PC-9 (cell line): ENCODE results near the gene ZBTB45. TPM values are rescaled to one million over a fixed set of nuclear protein-coding genes. Genes with fewer than 3 reads are reported as not detected.

Experiments
- BruUV-seq: library from RNA; stranded (reverse); fragments of 400-500 nt; replicated peaks from 2 replicates; lab custom pipeline; 2021; lab: Mats Ljungman, UMichigan
- CTCF ChIA-PET: fragments of 300-600 bp; sonication (Branson Sonifier 250); formaldehyde crosslinking; loops from one replicate; lab custom pipeline; 2022; ENCODE audit warnings: antibody characterized with exemption; lab: Charles Lee
- POLR2A ChIA-PET: fragments of 300-600 bp; sonication (Branson Sonifier 250); formaldehyde crosslinking; loops from one replicate; lab custom pipeline; 2022; ENCODE audit warnings: antibody characterized with exemption; ENCODE audit not compliant: unreplicated experiment; lab: Charles Lee
- DNase-seq, 2 experiments: peaks; one replicate each; pipeline versions ENCODE4 v3.0.0 to v3.0.0-alpha.2; 2015 to 2022; ENCODE audit warnings: mixed read lengths in 1 of 2
- H2AFZ ChIP-seq: fragments of 200-600 bp; sonication (generic); 2 replicates; pipeline ENCODE4 v1.8.1; 2017; ENCODE audit warnings: antibody characterized with exemption
- H3F3A ChIP-seq: fragments of 200-600 bp; sonication (generic); 2 replicates; pipeline ENCODE4 v1.8.1; 2017; ENCODE audit warnings: antibody characterized with exemption, mild to moderate bottlenecking, low read depth; ENCODE audit not compliant: insufficient read depth
- H3K27ac ChIP-seq: fragments of 200-600 bp; sonication (generic); 2 replicates; pipeline ENCODE4 v1.6.1; 2016; ENCODE audit warnings: mixed run types
- H3K27me3 ChIP-seq: fragments of 200-600 bp; sonication (generic); 2 replicates; pipeline ENCODE4 v1.6.1; 2016; ENCODE audit warnings: low read depth, mixed run types; ENCODE audit not compliant: insufficient read depth
- H3K36me3 ChIP-seq: fragments of 200-600 bp; sonication (generic); 2 replicates; pipeline ENCODE4 v1.6.1; 2016; ENCODE audit warnings: low read depth, mixed run types
- H3K4me1 ChIP-seq: fragments of 200-600 bp; sonication (generic); replicated peaks from 2 replicates; pipeline ENCODE4 v1.6.1; 2016; ENCODE audit warnings: mixed run types; ENCODE audit not compliant: insufficient read depth
- H3K4me2 ChIP-seq: fragments of 200-600 bp; sonication (generic); 2 replicates; pipeline ENCODE4 v1.6.1; 2017; ENCODE audit warnings: mixed run types
- H3K4me3 ChIP-seq: fragments of 200-600 bp; sonication (generic); 2 replicates; pipeline ENCODE4 v1.6.1; 2016; ENCODE audit warnings: mixed run types
- H3K79me2 ChIP-seq: fragments of 200-600 bp; sonication (generic); 2 replicates; pipeline ENCODE4 v1.6.1; 2017; ENCODE audit warnings: low read depth, mixed run types
- H3K9me2 ChIP-seq: fragments of 200-600 bp; sonication (generic); 2 replicates; pipeline ENCODE4 v1.8.1; 2017; ENCODE audit warnings: mild to moderate bottlenecking; ENCODE audit not compliant: insufficient read depth
- H3K9me3 ChIP-seq: fragments of 200-600 bp; sonication (generic); 2 replicates; pipeline ENCODE4 v1.8.1; 2016; ENCODE audit warnings: low read depth; ENCODE audit not compliant: insufficient read depth
- H4K20me1 ChIP-seq: fragments of 200-600 bp; sonication (generic); 2 replicates; pipeline ENCODE4 v1.8.1; 2017; ENCODE audit not compliant: insufficient read depth
- EZH2 ChIP-seq: fragments of 200-600 bp; sonication (generic); IDR thresholded peaks from 2 replicates; pipeline ENCODE4 v1.8.0; 2017; ENCODE audit warnings: antibody characterized with exemption, low read depth
- intact Hi-C: fragments of 100-400 bp; cut with micrococcal nuclease; formaldehyde crosslinking; loops from one replicate; pipeline ENCODE4 v1.10.0; 2022; ENCODE audit not compliant: unreplicated experiment
- total RNA-seq: library from RNA; stranded (reverse); gene quantifications from 2 replicates; pipeline ENCODE4 v1.2.3, GENCODE V29; 2021
- TF ChIP-seq, protein P1 (sequence below): fragments of 200-600 bp; sonication (generic); conservative IDR thresholded peaks from 2 replicates; pipeline ENCODE4 v1.6.1; 2017; ENCODE audit warnings: mixed run types, antibody characterized with exemption, mild to moderate bottlenecking, moderate library complexity

The ZBTB45 gene
- total RNA-seq, 1 experiment from 2014 or later: 8.1 TPM

DNA sequence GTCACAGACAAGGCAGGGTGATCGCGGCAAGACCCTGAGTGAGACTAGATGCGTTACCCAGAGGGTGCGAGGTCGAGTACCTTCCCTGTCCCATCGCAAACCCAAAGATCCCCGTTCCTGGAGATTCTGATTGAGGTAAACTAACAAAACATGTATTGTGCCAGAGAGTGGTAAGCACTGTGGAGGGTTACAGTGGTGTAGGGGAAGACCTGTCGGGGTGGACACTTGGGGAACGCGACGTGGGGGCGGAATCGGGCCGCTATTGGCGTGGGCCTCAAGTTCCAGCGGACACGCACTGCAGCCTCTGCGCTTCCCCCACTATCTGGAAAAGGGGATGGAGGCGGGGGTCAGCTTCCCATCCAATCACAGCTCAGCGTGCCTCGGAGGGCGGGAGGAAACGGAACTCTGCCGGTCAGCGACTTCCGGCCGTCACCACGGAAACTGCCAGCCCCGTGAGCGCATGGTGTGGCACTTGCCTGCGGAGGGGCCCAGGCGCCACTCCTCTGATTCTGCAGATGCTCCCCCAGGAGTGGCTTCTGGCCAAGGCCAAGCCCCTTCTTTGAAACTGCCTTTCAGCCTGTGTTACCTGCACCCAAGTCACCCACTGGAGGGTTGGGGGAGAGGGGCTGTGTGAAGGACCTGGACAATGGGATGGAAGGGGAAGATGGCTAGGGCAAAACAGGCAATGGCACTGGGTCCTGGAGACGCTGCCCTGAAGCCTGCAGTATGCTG is 39.8 kb upstream of the ZBTB45 start:
- CTCF ChIA-PET: no interaction called here
- POLR2A ChIA-PET: no interaction called here
- Histone ChIP-seq H3K4me3 (no peak overlapping the region), H3K9me2 (no peaks in the 10 kb centered on the region), H3K4me1 (no peaks in the 10 kb centered on the region), H3K4me2 (no peak overlapping the region), H3K27me3 (no peaks in the 10 kb centered on the region), H3K27ac (no peak overlapping the region), H3K9me3 (no peaks in the 10 kb centered on the region), H2AFZ (no peak overlapping the region), H3F3A (no peaks in the 10 kb centered on the region), H4K20me1 (no peaks in the 10 kb centered on the region), H3K36me3 (no peaks in the 10 kb centered on the region), H3K79me2 (peaks cover 2% of the 10 kb centered on the region; the same call in 1 of the 2 replicates)
- BruUV-seq: no TSS peak
- intact Hi-C loops: no loop called here
- no peak for TF ChIP-seq EZH2
- TF ChIP-seq, protein P1, sequence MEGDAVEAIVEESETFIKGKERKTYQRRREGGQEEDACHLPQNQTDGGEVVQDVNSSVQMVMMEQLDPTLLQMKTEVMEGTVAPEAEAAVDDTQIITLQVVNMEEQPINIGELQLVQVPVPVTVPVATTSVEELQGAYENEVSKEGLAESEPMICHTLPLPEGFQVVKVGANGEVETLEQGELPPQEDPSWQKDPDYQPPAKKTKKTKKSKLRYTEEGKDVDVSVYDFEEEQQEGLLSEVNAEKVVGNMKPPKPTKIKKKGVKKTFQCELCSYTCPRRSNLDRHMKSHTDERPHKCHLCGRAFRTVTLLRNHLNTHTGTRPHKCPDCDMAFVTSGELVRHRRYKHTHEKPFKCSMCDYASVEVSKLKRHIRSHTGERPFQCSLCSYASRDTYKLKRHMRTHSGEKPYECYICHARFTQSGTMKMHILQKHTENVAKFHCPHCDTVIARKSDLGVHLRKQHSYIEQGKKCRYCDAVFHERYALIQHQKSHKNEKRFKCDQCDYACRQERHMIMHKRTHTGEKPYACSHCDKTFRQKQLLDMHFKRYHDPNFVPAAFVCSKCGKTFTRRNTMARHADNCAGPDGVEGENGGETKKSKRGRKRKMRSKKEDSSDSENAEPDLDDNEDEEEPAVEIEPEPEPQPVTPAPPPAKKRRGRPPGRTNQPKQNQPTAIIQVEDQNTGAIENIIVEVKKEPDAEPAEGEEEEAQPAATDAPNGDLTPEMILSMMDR: no peak
- no peak for DNase-seq

DNA sequence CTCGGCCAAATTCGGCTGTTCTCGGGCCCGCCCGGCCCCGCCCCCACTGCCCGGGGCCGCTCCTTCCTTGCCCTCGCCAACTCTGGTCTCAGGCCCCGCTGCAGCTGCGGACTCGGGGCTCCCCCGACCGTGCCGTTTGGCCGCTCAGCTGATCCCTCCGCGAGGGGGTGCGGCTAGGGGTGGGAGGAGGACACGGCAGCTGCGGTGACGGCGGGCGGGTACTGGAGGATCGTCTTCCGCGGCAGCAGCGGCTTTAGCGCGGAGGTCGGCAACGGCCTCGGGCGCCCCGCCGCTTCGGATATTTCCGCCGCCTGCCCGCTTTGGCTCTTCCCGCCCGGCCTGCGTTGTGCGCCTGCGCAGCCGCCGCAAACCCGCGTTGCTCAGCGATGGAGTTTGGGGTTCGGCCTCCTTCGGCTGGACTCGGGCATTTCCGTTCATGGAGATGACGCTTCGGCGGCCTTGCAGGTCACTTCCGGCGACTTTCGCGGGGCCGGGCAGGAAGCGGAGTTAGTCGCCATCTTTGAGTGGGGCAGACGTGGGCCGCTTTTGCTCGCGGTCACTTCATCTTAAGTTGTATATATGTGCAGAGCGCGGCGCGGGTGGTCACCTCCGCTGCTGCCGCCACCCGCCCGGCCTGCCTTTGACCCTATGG is 39.1 kb upstream of the ZBTB45 start:
- H3K4me1 ChIP-seq: peaks cover 4% of the 10 kb centered on the region; the same call in 1 of the 2 replicates
- TF ChIP-seq EZH2: no peak
- TF ChIP-seq, protein P1: no peak
- no peaks in the 10 kb centered on the region for H4K20me1 ChIP-seq
- H3K4me2 ChIP-seq: no peak overlapping the region
- no TSS peak for BruUV-seq
- H3K9me3 ChIP-seq: no peaks in the 10 kb centered on the region
- intact Hi-C loops: no loop called here
- DNase-seq: no peak
- H3K79me2 ChIP-seq: peaks cover 9% of the 10 kb centered on the region
- no peak overlapping the region for H3K4me3 ChIP-seq
- H3F3A ChIP-seq: peaks cover 4% of the 10 kb centered on the region; the same call in 1 of the 2 replicates
- ChIA-PET POLR2A (no interaction called here), CTCF (no interaction called here)
- no peaks in the 10 kb centered on the region for H3K27me3 ChIP-seq
- no peaks in the 10 kb centered on the region for H3K36me3 ChIP-seq
- H3K27ac ChIP-seq: no peak overlapping the region
- no peaks in the 10 kb centered on the region for H3K9me2 ChIP-seq
- H2AFZ ChIP-seq: no peak overlapping the region

DNA sequence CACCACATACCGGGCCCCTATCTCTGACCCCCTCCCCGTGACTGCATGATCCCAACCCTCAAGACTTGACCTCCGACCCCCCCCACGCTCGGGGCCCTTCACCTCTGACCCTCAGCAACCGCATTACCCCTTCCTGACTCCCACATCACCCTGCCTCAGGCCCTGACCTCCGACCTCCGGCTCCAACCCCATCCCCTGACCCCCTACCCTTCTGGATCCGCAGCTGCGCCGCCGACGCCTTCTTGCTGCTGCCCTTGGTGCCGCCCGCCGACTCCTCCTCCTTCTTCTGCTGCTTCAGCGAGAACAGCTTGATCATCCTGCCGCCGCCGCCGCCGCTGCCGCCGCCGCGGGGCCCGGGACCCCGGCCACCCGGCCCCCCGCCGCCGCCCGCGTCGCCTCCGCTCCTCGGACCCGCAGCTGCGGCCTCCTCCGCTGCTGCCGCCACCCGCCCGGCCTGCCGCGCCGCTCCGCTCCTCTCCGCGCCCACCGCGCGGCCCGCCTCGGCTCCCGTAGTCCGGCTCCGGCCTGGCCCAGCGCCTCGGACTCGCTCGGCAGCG is 38.5 kb upstream of the ZBTB45 start, which contains the start of gene UBE2M:
Gene UBE2M, minus strand, starts transcription at position 546 of the 557 bp plus-strand sequence. Its CDS starts 230 bp downstream, at position 316.
- DNase-seq: no peak
- Histone ChIP-seq H3K4me1 (peaks cover 7% of the 10 kb centered on the region; the same call in 1 of the 2 replicates), H3F3A (peaks cover 9% of the 10 kb centered on the region; the same call in 1 of the 2 replicates), H3K27me3 (no peaks in the 10 kb centered on the region), H3K36me3 (no peaks in the 10 kb centered on the region), H3K4me2 (no peak within 1 kb of the TSS), H2AFZ (no peak within 1 kb of the TSS), H3K9me2 (no peaks in the 10 kb centered on the region), H3K4me3 (no peak within 1 kb of the TSS), H3K9me3 (no peaks in the 10 kb centered on the region), H3K27ac (no peak within 1 kb of the TSS), H4K20me1 (no peaks in the 10 kb centered on the region), H3K79me2 (peaks cover 13% of the 10 kb centered on the region)
- TF ChIP-seq EZH2: no peak
- TF ChIP-seq, protein P1: no peak
- BruUV-seq: no TSS peak
- ChIA-PET CTCF (no interaction called here), POLR2A (no interaction called here)
- intact Hi-C loops: no loop called here
